Dedifferentiated amniotic fluid mesenchymal stem cell (primary cell): Measurements from ENCODE around the gene LRRC37A3.
A peak's percentile ranks its signal among the peaks of the same experiment; 100 is the strongest.
"Not testable (repeated sequence)": the region's sequence is repeated elsewhere in the genome, so short reads cannot be mapped to it uniquely, and the experiment has no call there.

Source experiments
- DNase-seq: peaks from one replicate; pipeline ENCODE4 v3.0.0-alpha.2; 2016; ENCODE audit errors: extremely low spot score

The LRRC37A3 gene

GRCh38 chr17:64919289-64920025, at the start of gene LRRC37A3:
TSS of gene LRRC37A3 (minus strand) at chr17:64919478. CDS start at chr17:64897257, 22,221 bp downstream.
- peak; percentile 97 for DNase-seq

DNA sequence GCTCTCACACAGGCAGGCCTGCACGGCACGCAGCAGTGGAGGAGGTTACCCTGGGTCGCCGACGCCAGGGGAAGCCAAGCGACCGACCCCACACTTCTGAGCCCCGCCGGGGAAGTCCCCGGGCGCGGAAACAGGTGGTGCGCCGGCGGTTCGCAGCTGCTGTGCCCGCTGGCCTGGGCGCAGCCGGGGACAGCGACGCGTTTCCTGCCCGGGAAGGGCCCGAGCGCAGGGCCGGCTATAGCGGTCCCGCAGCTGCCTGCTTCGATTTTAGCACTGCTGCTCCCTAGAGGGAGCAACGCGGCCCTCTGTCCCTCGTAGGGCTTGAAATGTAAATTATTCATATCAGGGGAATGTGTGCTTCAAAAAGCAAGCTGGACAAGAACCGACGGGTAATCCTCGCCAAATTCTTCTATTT, 46.6 kb upstream of the LRRC37A3 start:
- DNase-seq, result not testable (repeated sequence)

GRCh38 chr17:64965256-64965872, 46.1 kb upstream of the LRRC37A3 start:
- DNase-seq, result not testable (repeated sequence)

DNA sequence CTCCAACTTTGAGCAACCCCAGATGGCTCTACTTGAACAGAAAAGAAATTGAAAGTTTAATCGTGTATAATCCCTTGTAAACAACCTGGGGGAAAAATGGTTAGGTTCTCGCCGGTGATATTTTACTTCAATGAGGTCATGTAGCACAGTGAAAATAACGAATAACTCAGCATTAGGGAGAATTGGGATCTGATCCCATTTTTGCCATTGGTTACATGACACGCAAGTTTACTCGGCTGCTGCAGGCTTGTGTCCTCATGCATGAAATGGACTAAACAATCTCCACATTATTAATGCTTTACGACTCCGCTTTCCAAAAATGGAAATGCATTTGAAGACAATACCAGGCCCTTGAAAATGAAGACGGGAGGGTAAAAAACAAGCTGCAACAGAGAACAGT, 45.5 kb upstream of the LRRC37A3 start:
- no peak for DNase-seq

DNA sequence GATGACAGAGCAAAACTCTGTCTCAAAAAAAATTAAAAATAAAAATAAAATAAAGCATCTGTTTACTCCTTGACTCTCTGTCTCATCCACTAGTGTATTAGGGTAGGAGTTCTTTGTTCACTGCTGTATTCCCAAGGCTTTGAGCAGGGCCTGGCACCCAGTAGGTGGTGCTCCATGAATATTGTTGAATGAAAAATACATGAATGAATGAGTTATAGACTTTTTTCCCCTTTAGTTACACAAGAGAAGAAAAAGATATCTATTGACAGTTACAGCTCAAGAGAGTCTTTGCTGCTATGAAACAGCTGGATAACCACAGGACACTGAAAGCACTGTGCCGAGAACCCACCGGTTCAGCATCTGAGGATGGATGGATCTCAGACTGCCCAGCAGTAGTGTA, 44.5 kb upstream of the LRRC37A3 start:
- not testable (repeated sequence) for DNase-seq

DNA sequence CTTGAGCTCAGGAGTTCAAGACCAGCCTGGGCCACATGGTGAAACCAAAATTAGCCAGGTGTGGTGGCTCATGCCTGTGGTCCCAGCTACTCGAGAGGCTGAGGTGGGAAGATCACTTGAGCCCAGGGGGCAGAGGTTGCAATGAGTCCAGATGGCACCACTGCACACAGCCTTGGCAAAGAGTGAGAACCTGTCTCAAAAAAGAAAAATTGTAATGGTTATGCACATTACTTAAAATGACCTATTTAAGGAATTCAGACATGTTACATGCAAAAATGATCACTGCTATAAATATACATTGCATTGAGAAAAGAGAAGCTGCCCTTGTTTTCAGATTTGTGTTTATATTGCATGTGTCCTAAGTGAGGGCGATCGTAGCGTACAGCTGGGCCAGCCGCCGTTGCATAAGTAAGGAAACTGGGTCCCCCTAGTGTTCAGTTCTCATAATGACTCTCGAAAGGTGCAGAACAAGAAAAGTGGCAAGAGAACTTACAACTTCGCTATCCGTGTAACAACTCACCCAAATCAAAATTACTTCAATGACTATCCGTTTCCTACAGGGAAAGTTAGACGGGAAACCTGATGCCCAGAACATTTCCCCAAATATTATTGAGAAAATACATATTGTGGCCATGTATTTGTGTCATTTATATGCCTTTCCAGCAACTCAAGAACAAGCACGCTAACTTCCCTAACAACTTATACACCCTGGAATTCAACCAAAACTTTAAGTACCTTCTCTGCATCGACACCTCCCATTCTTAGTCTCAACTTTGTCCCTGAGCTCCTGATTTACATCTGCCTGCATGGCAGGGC, 42.5 kb upstream of the LRRC37A3 start:
- peak; percentile 74 for DNase-seq

- no peak for DNase-seq
Measured at GRCh38 chr17:64951877-64952276, 32.6 kb upstream of the LRRC37A3 start.

GRCh38 chr17:64950871-64951270, 31.6 kb upstream of the LRRC37A3 start:
- DNase-seq, result no peak

DNA sequence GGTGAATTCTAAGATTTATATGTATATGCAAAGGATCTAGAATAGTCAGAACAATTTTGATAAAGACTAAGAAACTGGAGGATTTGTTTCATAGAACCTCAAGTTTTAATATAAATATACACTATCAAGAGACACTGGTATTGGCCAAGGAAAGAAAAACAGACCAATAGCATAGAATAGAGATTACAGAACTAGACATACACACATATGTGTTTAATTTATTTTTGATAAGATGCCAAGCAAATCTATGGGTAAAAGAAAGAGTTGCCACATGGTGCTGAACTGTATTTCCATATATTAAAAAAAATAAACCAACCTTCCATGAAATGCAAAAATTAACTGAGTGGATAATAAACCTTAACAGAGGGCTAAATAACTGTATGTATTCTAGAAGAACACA, 27.9 kb upstream of the LRRC37A3 start:
- no peak for DNase-seq

- no peak for DNase-seq
Measured at GRCh38 chr17:64941761-64942160, 22.5 kb upstream of the LRRC37A3 start.

- no peak for DNase-seq
Measured at GRCh38 chr17:64941045-64941444, 21.8 kb upstream of the LRRC37A3 start.

GRCh38 chr17:64940055-64940454, 20.8 kb upstream of the LRRC37A3 start:
- no peak for DNase-seq

GRCh38 chr17:64938925-64939474, 19.7 kb upstream of the LRRC37A3 start:
- DNase-seq, result no peak

DNA sequence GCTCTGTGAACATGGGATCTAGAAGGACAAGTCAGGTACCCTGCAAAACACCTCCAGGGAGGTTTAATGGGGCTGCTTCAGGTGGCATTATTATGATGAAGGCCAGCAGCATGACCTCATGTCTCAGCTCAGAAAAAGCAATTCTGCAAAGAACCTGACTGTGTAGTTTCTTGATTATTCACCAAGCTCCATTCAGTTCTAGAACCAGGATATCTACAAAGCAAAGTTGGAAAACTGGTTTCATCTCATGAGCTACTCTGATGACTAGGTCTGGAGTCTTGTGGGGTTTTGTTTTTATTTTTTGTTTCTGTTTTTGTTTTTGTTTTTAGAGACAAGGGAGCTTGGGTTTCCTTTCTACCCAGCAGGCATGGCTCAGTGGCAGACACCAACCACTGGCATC, 19.0 kb upstream of the LRRC37A3 start:
- DNase-seq, result no peak

DNA sequence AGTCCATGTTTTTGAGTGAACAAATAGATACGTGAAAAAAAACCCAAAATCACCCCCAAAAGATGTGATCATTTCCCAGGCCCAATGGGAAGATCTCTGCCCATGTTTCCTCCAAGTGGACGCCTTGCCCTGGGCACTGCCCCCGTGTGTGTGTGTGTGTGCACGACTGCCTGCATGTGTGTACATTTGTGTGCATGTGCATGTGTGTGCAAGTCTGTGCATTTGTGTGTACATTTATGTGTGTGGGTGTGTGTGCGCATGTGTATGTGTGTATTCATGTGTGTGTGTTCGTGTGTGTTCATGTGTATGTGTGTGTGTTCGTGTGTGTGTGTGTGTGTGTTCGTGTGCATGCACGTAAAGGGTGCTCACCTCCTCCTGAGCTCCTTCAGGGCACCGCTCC, 16.8 kb upstream of the LRRC37A3 start:
- DNase-seq, result no peak

DNA sequence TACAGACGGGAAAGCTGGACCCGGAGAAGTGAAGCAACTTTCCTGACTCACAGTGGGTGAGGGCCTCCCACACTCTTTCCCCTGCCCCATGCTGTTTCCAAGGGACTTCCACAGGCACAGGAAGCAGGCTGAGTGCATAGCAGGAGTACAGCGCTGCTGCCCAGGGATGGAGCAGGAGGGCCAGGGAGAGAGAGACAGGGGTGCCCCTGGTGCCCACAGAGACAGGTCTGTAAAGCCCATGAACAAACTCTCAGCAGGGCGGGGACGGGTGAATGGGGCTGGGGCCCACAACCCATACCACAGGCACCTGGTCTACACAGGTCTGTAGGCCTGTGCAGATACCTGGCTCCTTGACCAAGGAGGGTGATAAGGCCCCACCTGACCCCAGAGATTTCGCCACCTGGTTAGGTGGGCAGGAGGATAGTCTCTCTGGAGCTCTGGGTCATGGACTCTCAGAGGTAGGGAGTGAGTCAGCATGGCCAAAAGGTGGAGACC, 15.1 kb upstream of the LRRC37A3 start:
- not testable (repeated sequence) for DNase-seq

GRCh38 chr17:64932850-64933249, 13.6 kb upstream of the LRRC37A3 start:
- DNase-seq, result not testable (repeated sequence)

GRCh38 chr17:64930374-64930773, 11.1 kb upstream of the LRRC37A3 start:
- not testable (repeated sequence) for DNase-seq

- not testable (repeated sequence) for DNase-seq
Measured at GRCh38 chr17:64929419-64930209, 10.3 kb upstream of the LRRC37A3 start.

- DNase-seq, result not testable (repeated sequence)
Measured at GRCh38 chr17:64928701-64929100, 9.4 kb upstream of the LRRC37A3 start.

GRCh38 chr17:64927444-64927843, 8.2 kb upstream of the LRRC37A3 start:
- DNase-seq, result peak; percentile 55
